GM12878 (cell line): Measurements from ENCODE around the gene ADGRF1. TPM values are rescaled to one million over a fixed set of nuclear protein-coding genes. Genes with fewer than 3 reads are reported as not detected.

Experiments
- ATAC-seq: fragments of 200-7000 bp; cut with Tn5 transposase; 3 replicates; pipeline ENCODE4 v1.9.1; 2020; ENCODE audit warnings: mild to moderate bottlenecking, moderate library complexity
- BruUV-seq: library from RNA; stranded (reverse); fragments of 400-500 nt; replicated peaks from 2 replicates; lab custom pipeline; 2021; lab: Mats Ljungman, UMichigan
- CTCF ChIA-PET: fragments of 300-600 bp; sonication (Branson Sonifier 250); formaldehyde crosslinking; extraction: SDS; loops from one replicate; lab custom pipeline; 2021; ENCODE audit warnings: inconsistent platforms; lab: Yijun Ruan, JAX
- POLR2A ChIA-PET: fragments of 350-600 bp; formaldehyde crosslinking; extraction: SDS; loops from one replicate; lab custom pipeline; 2021; ENCODE audit warnings: inconsistent platforms; lab: Charles Lee
- RAD21 ChIA-PET: fragments of 300-600 bp; sonication (Branson Sonifier 250); formaldehyde crosslinking; loops from one replicate; lab custom pipeline; 2023; ENCODE audit warnings: antibody characterized with exemption; ENCODE audit not compliant: unreplicated experiment; lab: Charles Lee
- SMC1A ChIA-PET: fragments of 300-600 bp; sonication (Branson Sonifier 250); formaldehyde crosslinking; loops from one replicate; lab custom pipeline; 2023; ENCODE audit not compliant: unreplicated experiment, uncharacterized antibody; lab: Charles Lee
- DNase-seq: peaks from one replicate; pipeline ENCODE4 v3.0.0-alpha.2; 2011; ENCODE audit warnings: low read depth, low spot score
- FAIRE-seq: peaks from 3 replicates; lab custom pipeline; 2011; peaks lifted over from hg19 to GRCh38; lab: Jason Lieb, UNC
- H2AFZ ChIP-seq: 2 replicates; pipeline ENCODE4 v1.6.0; 2011; ENCODE audit warnings: low read depth, low read length, control low read depth; ENCODE audit not compliant: control insufficient read depth
- H3K27ac ChIP-seq: 2 replicates; pipeline ENCODE4 v1.5.1; 2011; ENCODE audit warnings: control low read depth; ENCODE audit not compliant: control insufficient read depth, insufficient read depth
- H3K27me3 ChIP-seq, 2 experiments: replicated peaks in 1 of 2; 2 replicates each; pipeline versions ENCODE4 v1.6.0 to v1.6.1; 2011; ENCODE audit warnings: low read length in 1 of 2; ENCODE audit not compliant: control insufficient read depth in 2 of 2, insufficient read depth in 2 of 2
- H3K36me3 ChIP-seq, 2 experiments: 2 replicates each; pipeline ENCODE4 v1.5.1; 2011; ENCODE audit warnings: low read length in 1 of 2; ENCODE audit not compliant: control insufficient read depth in 2 of 2, insufficient read depth in 2 of 2
- H3K4me1 ChIP-seq: 2 replicates; pipeline ENCODE4 v1.6.1; 2011; ENCODE audit warnings: mild to moderate bottlenecking, low read length, moderate library complexity, mixed read lengths; ENCODE audit not compliant: control insufficient read depth, insufficient read depth
- H3K4me2 ChIP-seq: 2 replicates; pipeline ENCODE4 v1.6.0; 2011; ENCODE audit warnings: control low read depth; ENCODE audit not compliant: control insufficient read depth, insufficient read depth
- H3K4me3 ChIP-seq: fragments of 200-600 bp; sonication (generic); 2 replicates; pipeline ENCODE4 v1.5.1; 2016
- H3K79me2 ChIP-seq: 2 replicates; pipeline ENCODE4 v1.6.0; 2011; ENCODE audit warnings: low read length; ENCODE audit not compliant: control insufficient read depth, insufficient read depth
- H3K9ac ChIP-seq: 2 replicates; pipeline ENCODE4 v1.8.0; 2011; ENCODE audit warnings: low read length, control low read depth, mixed read lengths; ENCODE audit not compliant: control insufficient read depth, insufficient read depth
- H3K9me3 ChIP-seq: replicated peaks from 3 replicates; pipeline ENCODE4 v1.5.1; 2011; ENCODE audit warnings: mild to moderate bottlenecking, low read length; ENCODE audit not compliant: control insufficient read depth, insufficient read depth
- H4K20me1 ChIP-seq: 2 replicates; pipeline ENCODE4 v1.6.0; 2011; ENCODE audit not compliant: control insufficient read depth, insufficient read depth
- CEBPB ChIP-seq, 2 experiments: fragments of 150-350 bp in 1 of 2; IDR thresholded peaks; 2 replicates each; pipeline ENCODE4 v1.6.1; 2012 to 2014; ENCODE audit warnings: low read depth in 2 of 2, low read length in 2 of 2, borderline replicate concordance in 1 of 2, inconsistent platforms in 1 of 2
- MTA3 ChIP-seq: IDR thresholded peaks from 2 replicates; pipeline ENCODE4 v1.6.1; 2012; ENCODE audit warnings: low read length, inconsistent platforms, borderline replicate concordance
- PAX8 ChIP-seq: fragments of 450-650 bp; IDR thresholded peaks from 2 replicates; pipeline ENCODE4 v1.6.1; 2017; ENCODE audit warnings: mild to moderate bottlenecking, moderate library complexity
- POLR2AphosphoS5 ChIP-seq: IDR thresholded peaks from 2 replicates; pipeline ENCODE4 v1.6.1; 2011; ENCODE audit warnings: mild to moderate bottlenecking, low read length, inconsistent platforms
- SREBF1 ChIP-seq: IDR thresholded peaks from 2 replicates; pipeline ENCODE4 v1.6.1; 2012; ENCODE audit warnings: mild to moderate bottlenecking, low read length
- WGBS: methylation state at CpG from one replicate; pipeline ENCODE4 v1.1.6; 2016; ENCODE audit warnings: low lambda C conversion rate; ENCODE audit not compliant: insufficient replicate concordance, insufficient coverage; ENCODE audit errors: missing lambda C conversion rate; 5-methylcytosine and 5-hydroxymethylcytosine counted together
- in situ Hi-C: fragments of 300-500 bp; cut with MboI; formaldehyde crosslinking; loops from 9 replicates; pipeline ENCODE4 v1.14.3; 2018; ENCODE audit warnings: mixed read lengths
- intact Hi-C: fragments of 100-400 bp; cut with micrococcal nuclease; formaldehyde crosslinking; loops from one replicate; pipeline ENCODE4 v1.14.2; 2022; ENCODE audit not compliant: unreplicated experiment
- polyA plus RNA-seq, 11 experiments: library from polyadenylated mRNA; depleted of rRNA in 4 of 11; unstranded in 6 of 11; stranded (reverse) in 5 of 11; fragments of >200 nt; fragmentation: Nextera tagmentation in 4 of 11; fragmentation: Illumina TruSeq in 1 of 11; extraction: Ambion mirVana in 4 of 11; extraction: Trizol in 1 of 11; gene quantifications; 1 replicate in 1 of 11; 2 replicates in 10 of 11; pipeline versions ENCODE4 v1.2.1 to v1.2.3, GENCODE V29; 2011 to 2016; ENCODE audit warnings: inconsistent platforms in 2 of 11, missing spikeins in 2 of 11, low read depth in 1 of 11
- total RNA-seq, 4 experiments: library from RNA; depleted of rRNA in 3 of 4; stranded (reverse); fragments of >200 nt in 3 of 4; fragmentation: Illumina TruSeq in 1 of 4; extraction: Trizol in 1 of 4; gene quantifications; 2 replicates each; pipeline versions ENCODE4 v1.2.1 to v1.2.3, GENCODE V29; 2013 to 2021
- TF ChIP-seq, protein P1 (sequence below): fragments of 450-650 bp; IDR thresholded peaks from 2 replicates; pipeline ENCODE4 v1.6.1; 2017; ENCODE audit warnings: low read depth, mild to moderate bottlenecking, moderate library complexity
- TF ChIP-seq, protein P2 (sequence below): fragments of 450-650 bp; IDR thresholded peaks from 2 replicates; pipeline ENCODE4 v1.6.1; 2016; ENCODE audit warnings: mild to moderate bottlenecking

The ADGRF1 gene
- total and polyA plus RNA-seq, 10 of the 15 experiments (the other 5 are each of a cell fraction or from before 2014, with no cell fraction given) = 0.05 TPM; not detected in 9

DNA sequence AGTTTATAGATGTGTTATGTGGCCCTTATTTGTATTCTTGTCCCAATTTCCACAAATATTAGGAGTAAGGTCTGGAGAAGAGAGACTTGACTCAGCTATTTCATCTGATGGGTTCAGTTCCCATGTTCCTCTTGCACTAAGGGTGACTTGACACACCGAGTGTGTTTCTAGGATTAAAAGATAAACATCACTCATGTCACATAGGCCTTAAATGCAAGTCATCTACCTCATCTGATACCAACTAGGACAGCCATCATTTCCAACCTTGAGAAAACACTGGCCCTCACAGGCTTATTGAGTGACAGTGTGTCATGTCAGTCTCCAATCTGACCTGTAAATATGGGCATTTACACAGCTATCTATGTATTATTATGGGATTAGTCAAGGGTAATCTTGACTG, 67.3 kb downstream of the ADGRF1 start:
- H3K4me1 ChIP-seq = no peaks in the 10 kb centered on the region
- CTCF ChIA-PET = no interaction called here

More for the DNA sequence above, 67.3 kb downstream of the ADGRF1 start:
- SMC1A ChIA-PET = no interaction called here
- no peak for ATAC-seq
- TF ChIP-seq SREBF1 (no peak), PAX8 (no peak), POLR2AphosphoS5 (no peak), CEBPB (IDR thresholded peaks at IDR 0.05; ENCODE audit: borderline replicate concordance in 1 of 2, low read depth in 2 of 2, low read length in 2 of 2) (no peak), MTA3 (no peak)
- TF ChIP-seq, protein P1, sequence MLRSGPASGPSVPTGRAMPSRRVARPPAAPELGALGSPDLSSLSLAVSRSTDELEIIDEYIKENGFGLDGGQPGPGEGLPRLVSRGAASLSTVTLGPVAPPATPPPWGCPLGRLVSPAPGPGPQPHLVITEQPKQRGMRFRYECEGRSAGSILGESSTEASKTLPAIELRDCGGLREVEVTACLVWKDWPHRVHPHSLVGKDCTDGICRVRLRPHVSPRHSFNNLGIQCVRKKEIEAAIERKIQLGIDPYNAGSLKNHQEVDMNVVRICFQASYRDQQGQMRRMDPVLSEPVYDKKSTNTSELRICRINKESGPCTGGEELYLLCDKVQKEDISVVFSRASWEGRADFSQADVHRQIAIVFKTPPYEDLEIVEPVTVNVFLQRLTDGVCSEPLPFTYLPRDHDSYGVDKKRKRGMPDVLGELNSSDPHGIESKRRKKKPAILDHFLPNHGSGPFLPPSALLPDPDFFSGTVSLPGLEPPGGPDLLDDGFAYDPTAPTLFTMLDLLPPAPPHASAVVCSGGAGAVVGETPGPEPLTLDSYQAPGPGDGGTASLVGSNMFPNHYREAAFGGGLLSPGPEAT = no peak
- TF ChIP-seq, protein P2, sequence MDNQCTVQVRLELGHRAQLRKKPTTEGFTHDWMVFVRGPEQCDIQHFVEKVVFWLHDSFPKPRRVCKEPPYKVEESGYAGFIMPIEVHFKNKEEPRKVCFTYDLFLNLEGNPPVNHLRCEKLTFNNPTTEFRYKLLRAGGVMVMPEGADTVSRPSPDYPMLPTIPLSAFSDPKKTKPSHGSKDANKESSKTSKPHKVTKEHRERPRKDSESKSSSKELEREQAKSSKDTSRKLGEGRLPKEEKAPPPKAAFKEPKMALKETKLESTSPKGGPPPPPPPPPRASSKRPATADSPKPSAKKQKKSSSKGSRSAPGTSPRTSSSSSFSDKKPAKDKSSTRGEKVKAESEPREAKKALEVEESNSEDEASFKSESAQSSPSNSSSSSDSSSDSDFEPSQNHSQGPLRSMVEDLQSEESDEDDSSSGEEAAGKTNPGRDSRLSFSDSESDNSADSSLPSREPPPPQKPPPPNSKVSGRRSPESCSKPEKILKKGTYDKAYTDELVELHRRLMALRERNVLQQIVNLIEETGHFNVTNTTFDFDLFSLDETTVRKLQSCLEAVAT = no peak
- Histone ChIP-seq H3K27me3 (no peaks in the 10 kb centered on the region; a peak in 1 of 4 replicates), H3K4me3 (no peak overlapping the region), H3K79me2 (no peaks in the 10 kb centered on the region), H3K9me3 (no peaks in the 10 kb centered on the region), H3K4me2 (no peak overlapping the region), H3K27ac (no peak overlapping the region), H2AFZ (no peak overlapping the region), H4K20me1 (no peaks in the 10 kb centered on the region), H3K9ac (no peak overlapping the region), H3K36me3 (no peaks in the 10 kb centered on the region)
- RAD21 ChIA-PET = no interaction called here
- intact Hi-C loops (no loop called here), in situ Hi-C loops (no loop called here)
- no TSS peak for BruUV-seq
- POLR2A ChIA-PET = no interaction called here
- no peak for DNase-seq
- FAIRE-seq = no peak
- WGBS = 0% methylated on average over 1 of the region's 1 CpG
